Effector memory CD8-positive, alpha-beta T cell (primary cell): ENCODE measurements around the gene ST6GAL1.
"Not testable (repeated sequence)": the region's sequence is repeated elsewhere in the genome, so short reads cannot be mapped to it uniquely, and the experiment has no call there.

Source experiments
- ATAC-seq: fragments of 150-1000 bp; cut with Tn5 transposase; replicated peaks from 2 replicates; pipeline ENCODE4 v1.10.0; 2021; ENCODE audit warnings: mild to moderate bottlenecking, moderate library complexity
- DNase-seq, 3 experiments: peaks; one replicate each; pipeline ENCODE4 v3.0.0; 2021
- H3K27ac Mint-ChIP-seq, 2 donors: one replicate each; pipeline ENCODE4 v1.8.0; 2022; ENCODE audit warnings: mild to moderate bottlenecking in 2 of 2, mixed read lengths in 2 of 2, moderate library complexity in 2 of 2
- H3K27me3 Mint-ChIP-seq, 2 donors: one replicate each; pipeline ENCODE4 v1.8.0; 2022; ENCODE audit warnings: mixed read lengths in 2 of 2
- H3K36me3 Mint-ChIP-seq: one replicate; pipeline ENCODE4 v1.8.0; 2022; ENCODE audit warnings: mild to moderate bottlenecking, moderate library complexity, mixed read lengths; ENCODE audit not compliant: insufficient read depth
- H3K4me1 Mint-ChIP-seq, 2 donors: one replicate each; pipeline ENCODE4 v1.8.0; 2022; ENCODE audit warnings: low read depth in 2 of 2, mixed read lengths in 2 of 2
- H3K4me3 Mint-ChIP-seq, 2 donors: one replicate each; pipeline ENCODE4 v1.8.0; 2022; ENCODE audit warnings: mild to moderate bottlenecking in 2 of 2, mixed read lengths in 2 of 2, moderate library complexity in 2 of 2
- H3K9me3 Mint-ChIP-seq, 2 donors: one replicate each; pipeline ENCODE4 v1.8.0; 2022; ENCODE audit warnings: mixed read lengths in 2 of 2

The ST6GAL1 gene

GRCh38 chr3:187002915-187003314 lies 72.6 kb downstream of the ST6GAL1 start:
- DNase-seq: no peak
- H3K4me1 Mint-ChIP-seq: peaks cover 41 to 62% of the 10 kb centered on the region in 2 donors
- no peak overlapping the region for H3K4me3 Mint-ChIP-seq
- H3K36me3 Mint-ChIP-seq: peaks cover 33% of the 10 kb centered on the region
- peak overlapping the region; percentile 66 to 74 for H3K27ac Mint-ChIP-seq
- no peaks in the 10 kb centered on the region for H3K9me3 Mint-ChIP-seq
- no peaks in the 10 kb centered on the region for H3K27me3 Mint-ChIP-seq
- no peak for ATAC-seq

- Mint-ChIP-seq H3K36me3 (peaks cover 26% of the 10 kb centered on the region), H3K9me3 (no peaks in the 10 kb centered on the region), H3K27ac (peak overlapping the region; percentile 73 to 87), H3K4me3 (peak overlapping the region; percentile 51 to 66), H3K4me1 (peaks cover 38 to 50% of the 10 kb centered on the region in 2 donors), H3K27me3 (no peaks in the 10 kb centered on the region)
- peak; percentile 65 for ATAC-seq
- DNase-seq: no peak
Measured at GRCh38 chr3:187005827-187006481, 75.6 kb downstream of the ST6GAL1 start.

GRCh38 chr3:187006864-187007630 lies 76.7 kb downstream of the ST6GAL1 start:
- no peaks in the 10 kb centered on the region for H3K9me3 Mint-ChIP-seq
- H3K27ac Mint-ChIP-seq: peak overlapping the region; percentile 73 to 87
- H3K36me3 Mint-ChIP-seq: peaks cover 35% of the 10 kb centered on the region
- DNase-seq: no peak
- H3K4me1 Mint-ChIP-seq: peaks cover 42 to 54% of the 10 kb centered on the region in 2 donors
- ATAC-seq: peak; percentile 63
- peak overlapping the region; percentile 33 to 51 for H3K4me3 Mint-ChIP-seq
- no peaks in the 10 kb centered on the region for H3K27me3 Mint-ChIP-seq

- not testable (repeated sequence) for H3K4me3 Mint-ChIP-seq, H3K9me3 Mint-ChIP-seq, ATAC-seq, DNase-seq, H3K27me3 Mint-ChIP-seq
- peaks cover 57% of the 10 kb centered on the region for H3K36me3 Mint-ChIP-seq
- H3K27ac Mint-ChIP-seq: peak overlapping the region in 1 of 2 donors; percentile 41
- H3K4me1 Mint-ChIP-seq: peaks cover 51 to 71% of the 10 kb centered on the region in 2 donors
Measured at GRCh38 chr3:187010382-187010781, 80.1 kb downstream of the ST6GAL1 start.

- H3K27ac Mint-ChIP-seq: peak overlapping the region; percentile 55 to 77
- DNase-seq (no peak), ATAC-seq (no peak)
- peaks cover 51 to 71% of the 10 kb centered on the region in 2 donors for H3K4me1 Mint-ChIP-seq
- peak overlapping the region; percentile 13 to 43 for H3K4me3 Mint-ChIP-seq
- no peaks in the 10 kb centered on the region for H3K27me3 Mint-ChIP-seq
- no peaks in the 10 kb centered on the region for H3K9me3 Mint-ChIP-seq
- H3K36me3 Mint-ChIP-seq: peaks cover 55% of the 10 kb centered on the region
Measured at GRCh38 chr3:187011915-187012314, 81.6 kb downstream of the ST6GAL1 start.

GRCh38 chr3:187012609-187013051 lies 82.3 kb downstream of the ST6GAL1 start:
- Mint-ChIP-seq H3K27ac (peak overlapping the region; percentile 55 to 77), H3K9me3 (no peaks in the 10 kb centered on the region), H3K4me1 (peaks cover 47 to 64% of the 10 kb centered on the region in 2 donors), H3K4me3 (peak overlapping the region in 1 of 2 donors; percentile 43), H3K27me3 (no peaks in the 10 kb centered on the region), H3K36me3 (peaks cover 53% of the 10 kb centered on the region)
- no peak for DNase-seq
- ATAC-seq: peak; percentile 50

- Mint-ChIP-seq H3K27ac (peak overlapping the region; percentile 55 to 77), H3K36me3 (peaks cover 47% of the 10 kb centered on the region), H3K9me3 (no peaks in the 10 kb centered on the region), H3K27me3 (no peaks in the 10 kb centered on the region), H3K4me3 (peak overlapping the region in 1 of 2 donors; percentile 13), H3K4me1 (peaks cover 45 to 59% of the 10 kb centered on the region in 2 donors)
- no peak for ATAC-seq
- DNase-seq: no peak
Measured at GRCh38 chr3:187013159-187013716, 82.9 kb downstream of the ST6GAL1 start.

GRCh38 chr3:187014417-187014864 lies 84.1 kb downstream of the ST6GAL1 start:
- Mint-ChIP-seq H3K27ac (peak overlapping the region; percentile 73 to 88), H3K9me3 (no peaks in the 10 kb centered on the region), H3K27me3 (no peaks in the 10 kb centered on the region), H3K36me3 (peaks cover 45% of the 10 kb centered on the region), H3K4me3 (no peak overlapping the region), H3K4me1 (peaks cover 53 to 69% of the 10 kb centered on the region in 2 donors)
- ATAC-seq (no peak), DNase-seq (no peak)

- DNase-seq: peak in 2 of 3 experiments; percentile 16 to 17
- peak overlapping the region; percentile 19 to 88 for H3K27ac Mint-ChIP-seq
- H3K4me1 Mint-ChIP-seq: peaks cover 59 to 75% of the 10 kb centered on the region in 2 donors
- peak overlapping the region in 1 of 2 donors; percentile 45 for H3K4me3 Mint-ChIP-seq
- peak; percentile 77 for ATAC-seq
- H3K27me3 Mint-ChIP-seq: no peaks in the 10 kb centered on the region
- peaks cover 41% of the 10 kb centered on the region for H3K36me3 Mint-ChIP-seq
- H3K9me3 Mint-ChIP-seq: no peaks in the 10 kb centered on the region
Measured at GRCh38 chr3:187015903-187016638, 85.7 kb downstream of the ST6GAL1 start.

GRCh38 chr3:187016639-187017345 lies 86.5 kb downstream of the ST6GAL1 start:
- H3K4me1 Mint-ChIP-seq: peaks cover 60 to 75% of the 10 kb centered on the region in 2 donors
- no peak for ATAC-seq

GRCh38 chr3:187017511-187018230 lies 87.3 kb downstream of the ST6GAL1 start:
- peak overlapping the region in 1 of 2 donors; percentile 71 for H3K27ac Mint-ChIP-seq

More at GRCh38 chr3:187016639-187017345, 86.5 kb downstream of the ST6GAL1 start:
- no peak overlapping the region for H3K4me3 Mint-ChIP-seq
- H3K36me3 Mint-ChIP-seq: peaks cover 35% of the 10 kb centered on the region
- DNase-seq: no peak
- H3K27me3 Mint-ChIP-seq: no peaks in the 10 kb centered on the region
- H3K9me3 Mint-ChIP-seq: no peaks in the 10 kb centered on the region
- H3K27ac Mint-ChIP-seq: peak overlapping the region; percentile 19 to 88

GRCh38 chr3:187019542-187020072 lies 89.3 kb downstream of the ST6GAL1 start:
- no peak overlapping the region for H3K4me3 Mint-ChIP-seq
- peak overlapping the region; percentile 16 to 87 for H3K27ac Mint-ChIP-seq
- no peak for DNase-seq
- no peaks in the 10 kb centered on the region for H3K27me3 Mint-ChIP-seq
- peaks cover 14% of the 10 kb centered on the region for H3K36me3 Mint-ChIP-seq
- peaks cover 46 to 69% of the 10 kb centered on the region in 2 donors for H3K4me1 Mint-ChIP-seq
- ATAC-seq: no peak
- no peaks in the 10 kb centered on the region for H3K9me3 Mint-ChIP-seq

More at GRCh38 chr3:187017511-187018230, 87.3 kb downstream of the ST6GAL1 start:
- no peak for DNase-seq
- H3K4me3 Mint-ChIP-seq: no peak overlapping the region
- no peaks in the 10 kb centered on the region for H3K9me3 Mint-ChIP-seq
- no peaks in the 10 kb centered on the region for H3K27me3 Mint-ChIP-seq
- H3K36me3 Mint-ChIP-seq: peaks cover 26% of the 10 kb centered on the region
- ATAC-seq: no peak
- H3K4me1 Mint-ChIP-seq: peaks cover 57 to 75% of the 10 kb centered on the region in 2 donors
